HG03103 (cell line): ENCODE results near the gene PXDN.

ENCODE experiments used
- ATAC-seq: cut with Tn5 transposase; IDR thresholded peaks from one replicate; pipeline ENCODE4 v1.9.1; 2021; ENCODE audit warnings: low read depth; ENCODE audit not compliant: unreplicated experiment

Gene PXDN

GRCh38 chr2:1603059-1603458 is 141.3 kb downstream of the PXDN start:
- ATAC-seq, result no peak

- ATAC-seq, result no peak
Measured at GRCh38 chr2:1602278-1603010, 141.9 kb downstream of the PXDN start.

- no peak for ATAC-seq
Measured at GRCh38 chr2:1601471-1602277, 142.6 kb downstream of the PXDN start.

GRCh38 chr2:1601067-1601412 is 143.3 kb downstream of the PXDN start:
- no peak for ATAC-seq

GRCh38 chr2:1600191-1601066 is 143.9 kb downstream of the PXDN start:
- no peak for ATAC-seq

GRCh38 chr2:1599301-1600085 is 144.8 kb downstream of the PXDN start:
- no peak for ATAC-seq

GRCh38 chr2:1598800-1599199 is 145.5 kb downstream of the PXDN start:
- ATAC-seq, result no peak

- no peak for ATAC-seq
Measured at GRCh38 chr2:1598041-1598710, 146.1 kb downstream of the PXDN start.

GRCh38 chr2:1595274-1595673 is 149.0 kb downstream of the PXDN start:
- no peak for ATAC-seq

- no peak for ATAC-seq
Measured at GRCh38 chr2:1594373-1595171, 149.7 kb downstream of the PXDN start.

GRCh38 chr2:1594123-1594372 is 150.3 kb downstream of the PXDN start:
- no peak for ATAC-seq

GRCh38 chr2:1593371-1594122 is 150.8 kb downstream of the PXDN start:
- ATAC-seq, result no peak

GRCh38 chr2:1591978-1592907 is 152.1 kb downstream of the PXDN start:
- no peak for ATAC-seq

- ATAC-seq, result no peak
Measured at GRCh38 chr2:1591461-1591770, 152.9 kb downstream of the PXDN start.

GRCh38 chr2:1590596-1591460 is 153.5 kb downstream of the PXDN start:
- ATAC-seq, result no peak

GRCh38 chr2:1588978-1589621 is 155.2 kb downstream of the PXDN start:
- no peak for ATAC-seq
